Epithelial cell of proximal tubule (primary cell): ENCODE data around the gene PTPRG. TPM values are rescaled to one million over a fixed set of nuclear protein-coding genes. Genes with fewer than 3 reads are reported as not detected.

Source experiments
- DNase-seq: peaks from one replicate; pipeline ENCODE4 v3.0.0-alpha.2; 2011; ENCODE audit warnings: low read depth
- H3K4me3 ChIP-seq: 2 replicates; pipeline ENCODE4 v1.5.1; 2011; ENCODE audit warnings: low read depth, mild to moderate bottlenecking, low read length
- total RNA-seq: library from RNA; depleted of rRNA; stranded (reverse); fragments of >200 nt; gene quantifications from 2 replicates; pipeline ENCODE4 v1.2.3, GENCODE V29; 2015
- TF ChIP-seq, protein P1 (sequence below): conservative IDR thresholded peaks from 2 replicates; pipeline ENCODE4 v1.5.1; 2012; ENCODE audit warnings: low read depth, mild to moderate bottlenecking, low read length

PTPRG gene
- total RNA-seq, 1 donor from 2014 or later, result 13.5 TPM

DNA sequence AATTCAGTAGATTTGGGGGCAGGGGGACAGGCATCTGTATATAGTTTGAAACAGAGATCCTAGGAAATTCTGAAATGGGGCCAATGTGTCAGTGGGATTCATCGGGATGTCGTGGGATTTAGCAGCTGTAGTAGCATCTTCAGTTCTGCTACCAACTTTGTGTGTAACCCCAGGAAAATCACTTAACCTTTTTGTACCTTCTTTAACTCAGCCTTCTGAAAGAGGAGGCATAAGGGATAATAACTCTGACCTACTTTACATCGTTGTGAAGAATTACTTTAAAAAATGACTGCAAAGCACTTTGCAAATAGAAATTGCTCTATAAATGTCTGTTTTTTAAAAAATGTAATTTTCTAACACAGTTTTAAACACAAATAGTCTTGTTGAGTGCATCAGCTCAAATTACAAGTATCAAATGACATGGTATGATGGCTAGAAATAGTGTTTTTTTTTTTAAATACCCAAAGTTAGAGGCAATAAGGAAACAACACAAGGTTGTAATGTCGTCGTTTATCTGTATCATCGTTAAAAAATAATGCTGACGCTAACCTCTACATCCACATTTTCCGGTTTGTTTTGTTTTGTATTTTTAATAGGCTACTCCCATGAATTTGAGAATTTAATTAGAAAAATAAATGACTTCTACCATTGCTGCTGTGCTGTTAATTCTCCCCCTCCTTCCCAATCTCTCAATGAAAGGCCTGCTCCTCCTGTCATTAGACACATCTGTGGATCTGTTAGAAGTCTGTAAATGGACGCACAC, 338.5 kb downstream of the PTPRG start:
- TF ChIP-seq, protein P1, sequence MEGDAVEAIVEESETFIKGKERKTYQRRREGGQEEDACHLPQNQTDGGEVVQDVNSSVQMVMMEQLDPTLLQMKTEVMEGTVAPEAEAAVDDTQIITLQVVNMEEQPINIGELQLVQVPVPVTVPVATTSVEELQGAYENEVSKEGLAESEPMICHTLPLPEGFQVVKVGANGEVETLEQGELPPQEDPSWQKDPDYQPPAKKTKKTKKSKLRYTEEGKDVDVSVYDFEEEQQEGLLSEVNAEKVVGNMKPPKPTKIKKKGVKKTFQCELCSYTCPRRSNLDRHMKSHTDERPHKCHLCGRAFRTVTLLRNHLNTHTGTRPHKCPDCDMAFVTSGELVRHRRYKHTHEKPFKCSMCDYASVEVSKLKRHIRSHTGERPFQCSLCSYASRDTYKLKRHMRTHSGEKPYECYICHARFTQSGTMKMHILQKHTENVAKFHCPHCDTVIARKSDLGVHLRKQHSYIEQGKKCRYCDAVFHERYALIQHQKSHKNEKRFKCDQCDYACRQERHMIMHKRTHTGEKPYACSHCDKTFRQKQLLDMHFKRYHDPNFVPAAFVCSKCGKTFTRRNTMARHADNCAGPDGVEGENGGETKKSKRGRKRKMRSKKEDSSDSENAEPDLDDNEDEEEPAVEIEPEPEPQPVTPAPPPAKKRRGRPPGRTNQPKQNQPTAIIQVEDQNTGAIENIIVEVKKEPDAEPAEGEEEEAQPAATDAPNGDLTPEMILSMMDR, result no peak
- no peak for DNase-seq

DNA sequence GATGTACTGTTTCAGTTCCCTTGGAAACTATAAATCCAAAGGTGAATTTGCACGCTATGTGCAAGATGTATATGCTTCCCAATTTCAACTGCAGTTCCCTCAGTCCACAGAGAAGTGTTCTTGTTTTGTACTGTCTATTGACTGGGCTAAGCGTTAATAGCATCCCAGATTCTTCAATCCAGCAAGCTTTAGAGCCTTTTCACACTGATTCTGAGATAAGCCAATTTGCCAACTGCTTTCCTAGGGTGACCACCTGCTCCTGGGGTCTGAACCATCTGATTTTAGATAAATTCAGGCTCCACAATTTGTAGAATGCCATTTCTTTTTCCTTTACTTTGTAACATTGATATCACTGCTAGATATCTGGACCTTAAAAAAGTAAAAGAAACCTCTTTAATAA, 340.1 kb downstream of the PTPRG start:
- H3K4me3 ChIP-seq, result no peak overlapping the region
- no peak for DNase-seq
- TF ChIP-seq, protein P1, result no peak

More for the DNA sequence above, 338.5 kb downstream of the PTPRG start:
- no peak overlapping the region for H3K4me3 ChIP-seq

DNA sequence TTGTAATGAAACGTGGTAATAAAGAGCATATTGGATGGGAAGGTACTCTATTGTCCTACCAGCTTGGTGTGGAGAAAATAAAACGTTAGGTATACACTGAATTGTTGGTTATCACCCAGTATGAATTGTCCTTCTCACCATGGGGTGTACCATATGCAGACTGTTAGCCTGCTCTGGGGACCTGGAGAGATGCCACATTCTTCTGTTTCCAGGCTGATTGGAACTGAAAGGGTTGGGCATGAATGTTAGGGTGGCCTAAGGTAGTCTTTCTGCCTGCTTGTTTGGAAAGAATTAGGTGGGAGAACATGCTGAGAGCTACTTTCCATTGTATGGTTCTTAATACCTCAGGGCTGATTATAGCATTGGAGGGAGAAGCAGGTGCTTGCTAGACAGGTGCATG, 340.6 kb downstream of the PTPRG start:
- DNase-seq, result no peak
- no peak overlapping the region for H3K4me3 ChIP-seq
- TF ChIP-seq, protein P1, result no peak

DNA sequence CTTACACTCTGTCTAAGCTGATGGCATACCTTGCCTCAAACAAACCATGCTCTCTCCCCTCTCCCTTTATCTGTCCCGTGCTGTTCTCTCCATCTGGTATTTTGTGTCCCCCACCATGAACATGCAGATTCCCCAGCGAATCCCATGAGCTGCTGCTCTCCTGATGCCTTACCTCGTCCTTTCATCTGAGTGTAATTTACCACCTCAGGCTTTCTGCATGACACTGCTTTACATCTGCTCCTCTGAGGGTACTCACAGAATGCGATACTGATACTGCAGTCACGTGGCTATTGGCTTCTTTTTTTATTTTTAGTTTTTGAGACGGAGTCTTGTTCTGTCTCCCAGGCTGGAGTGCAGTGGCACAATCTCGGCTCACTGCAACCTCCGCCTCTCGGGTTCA, 341.7 kb downstream of the PTPRG start:
- DNase-seq, result no peak
- H3K4me3 ChIP-seq, result no peak overlapping the region
- TF ChIP-seq, protein P1, result no peak

DNA sequence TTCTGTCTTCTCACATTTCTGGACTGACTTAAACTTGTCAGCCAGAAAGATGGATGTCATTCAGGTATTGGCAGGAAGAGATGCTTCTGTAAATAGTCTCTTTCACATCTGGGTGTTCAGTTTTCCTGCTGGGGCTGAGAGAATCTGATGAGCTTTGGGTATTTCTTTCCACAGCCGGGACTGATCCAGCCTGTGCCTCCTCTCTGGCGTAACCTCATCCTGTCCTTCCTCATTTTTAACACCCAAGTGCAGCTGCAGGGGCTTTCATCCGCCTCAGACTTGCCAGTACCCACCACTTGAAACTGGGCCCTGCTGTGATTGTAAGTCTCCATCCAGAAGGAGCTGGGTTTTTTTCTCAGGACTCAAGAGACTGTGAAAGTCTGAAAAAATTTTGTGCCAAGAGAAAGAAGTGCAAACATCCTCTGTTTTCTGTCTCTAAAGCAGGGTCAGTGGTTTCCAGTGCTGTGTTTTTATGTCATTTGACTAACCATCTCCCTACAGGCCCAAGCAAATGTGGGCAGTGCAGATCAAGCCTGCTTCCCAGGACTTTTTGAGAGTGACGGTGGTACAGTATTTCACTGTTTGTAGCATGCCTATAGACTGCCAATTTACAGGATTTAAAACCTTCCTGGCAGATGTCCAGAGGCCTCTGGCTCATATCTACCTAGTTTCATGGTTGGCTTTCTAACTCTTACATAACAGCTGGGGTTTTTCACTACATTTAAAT, 342.7 kb downstream of the PTPRG start:
- DNase-seq, result no peak
- TF ChIP-seq, protein P1, result no peak
- no peak overlapping the region for H3K4me3 ChIP-seq

DNA sequence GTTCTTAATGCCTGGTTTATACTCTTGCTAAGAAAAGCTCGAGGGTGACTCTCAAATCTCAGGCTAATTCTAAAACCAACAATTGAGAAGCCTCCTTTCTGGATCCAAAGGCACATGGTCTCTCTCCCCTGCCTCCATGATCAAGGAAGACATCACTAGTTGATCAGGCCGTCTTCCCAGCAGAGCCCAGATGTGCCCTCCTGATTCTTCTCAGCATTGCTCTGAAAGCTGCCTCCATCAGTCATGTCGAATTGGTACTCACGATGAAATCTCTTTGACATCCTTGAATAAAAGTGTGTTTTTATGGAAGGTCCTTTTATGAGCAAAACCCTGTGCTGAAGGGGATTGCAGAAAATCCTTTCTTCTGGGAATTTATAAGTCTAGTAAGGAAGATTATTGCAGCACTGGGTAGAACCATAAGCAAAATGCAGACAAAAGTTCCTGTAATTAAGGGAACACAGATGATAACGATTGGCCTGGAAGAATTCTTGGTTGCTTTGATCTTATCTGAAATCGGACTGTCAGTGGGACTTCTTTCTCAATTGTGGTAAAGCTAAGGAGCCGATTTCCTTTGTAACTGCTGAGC, 345.9 kb downstream of the PTPRG start:
- TF ChIP-seq, protein P1, result no peak
- DNase-seq, result no peak
- H3K4me3 ChIP-seq, result no peak overlapping the region
